ENCODE results near the gene ENPP7. TPM values are rescaled to one million over a fixed set of nuclear protein-coding genes. Genes with fewer than 3 reads are reported as not detected.

The ENPP7 gene
- total and polyA plus RNA-seq, 2 donors (not counting 3 experiments of a cell fraction or from before 2014, with no cell fraction given) = not detected

DNA sequence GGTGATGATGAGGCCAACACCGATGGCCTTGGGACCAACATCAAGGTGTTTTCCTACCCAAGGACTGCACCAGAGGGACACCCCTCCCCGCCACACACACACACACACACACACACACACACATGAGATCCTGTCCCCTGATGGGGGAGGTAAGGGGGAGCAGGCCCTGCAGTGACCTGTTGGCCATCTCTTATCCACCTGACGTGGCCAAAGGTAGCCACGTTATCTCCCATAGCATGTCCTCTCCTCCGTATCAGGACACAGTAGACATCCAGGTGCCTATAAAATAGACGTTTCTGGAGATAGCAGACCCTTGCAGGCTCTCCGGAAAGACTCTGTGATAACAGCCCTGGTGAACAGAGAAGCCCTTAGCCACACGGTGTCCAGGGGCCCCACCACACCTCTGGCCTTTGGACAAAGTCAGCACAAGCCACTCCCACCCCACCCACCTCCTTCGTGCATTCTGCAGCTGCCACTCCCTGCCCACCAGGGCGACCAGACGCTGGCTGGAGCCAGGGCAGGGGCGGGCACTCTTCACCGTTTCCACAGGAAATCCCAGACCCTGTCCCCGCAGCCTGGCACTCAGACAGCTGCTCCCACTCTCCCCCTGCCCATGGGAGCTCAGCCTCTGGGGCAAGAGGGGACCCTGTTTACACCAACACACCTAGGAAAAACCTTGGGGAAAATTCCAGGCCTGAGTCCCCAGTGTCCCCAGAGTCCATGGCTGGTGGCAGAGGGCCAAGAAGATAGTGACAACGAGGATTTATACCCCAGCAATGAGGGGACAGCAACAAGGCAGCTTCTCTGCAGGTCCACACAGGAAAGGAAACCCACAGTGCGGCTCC is 15.4 kb upstream of the ENPP7 start:
- DNase-seq (ENCODE audit: low read depth, low spot score) (no peak), FAIRE-seq (no peak)
- Histone ChIP-seq H3K9me3 (replicated peaks; ENCODE audit: control insufficient read depth, insufficient read depth, low read length) (no peaks in the 10 kb centered on the region), H4K20me1 (replicated peaks; ENCODE audit: control insufficient read depth, extremely low read depth, insufficient read depth, low read length) (no peaks in the 10 kb centered on the region), H3K4me2 (ENCODE audit: insufficient read depth, low read length) (no peak overlapping the region), H3K36me3 (ENCODE audit: control insufficient read depth in 2 of 2, extremely low read depth in 1 of 2, insufficient read depth in 2 of 2, low read length in 2 of 2) (no peaks in the 10 kb centered on the region), H2AFZ (ENCODE audit: low read depth, low read length) (no peak overlapping the region), H3K4me3 (replicated peaks in 1 of 3; ENCODE audit: insufficient read depth in 1 of 3, low read depth in 1 of 3, low read length in 3 of 3) (no peak overlapping the region), H3K9ac (replicated peaks; ENCODE audit: extremely low read depth, insufficient read depth, low read length) (no peak overlapping the region), H3K27ac (ENCODE audit: insufficient read depth, low read depth, low read length) (no peak overlapping the region), H3K27me3 (ENCODE audit: control insufficient read depth in 2 of 2, insufficient read depth in 2 of 2, low read length in 2 of 2) (no peaks in the 10 kb centered on the region), H3K4me1 (ENCODE audit: control insufficient read depth, extremely low read depth, insufficient read depth, low read length) (no peaks in the 10 kb centered on the region), H3K79me2 (ENCODE audit: control insufficient read depth, insufficient read depth, low read length) (no peaks in the 10 kb centered on the region), H3K9me1 (replicated peaks; ENCODE audit: control insufficient read depth, extremely low read depth, insufficient read depth, low read length) (no peaks in the 10 kb centered on the region)
- ChIA-PET CTCF (no interaction called here), POLR2A (no interaction called here)
- intact Hi-C loops (cut with micrococcal nuclease) (no loop called here), dilution Hi-C loops (cut with MboI; ENCODE audit: extremely low pct_ligation_motif_present, low sequenced_read_pairs) (no loop called here)
- no TSS peak for BruUV-seq (replicated peaks)
- TF ChIP-seq, protein P1, sequence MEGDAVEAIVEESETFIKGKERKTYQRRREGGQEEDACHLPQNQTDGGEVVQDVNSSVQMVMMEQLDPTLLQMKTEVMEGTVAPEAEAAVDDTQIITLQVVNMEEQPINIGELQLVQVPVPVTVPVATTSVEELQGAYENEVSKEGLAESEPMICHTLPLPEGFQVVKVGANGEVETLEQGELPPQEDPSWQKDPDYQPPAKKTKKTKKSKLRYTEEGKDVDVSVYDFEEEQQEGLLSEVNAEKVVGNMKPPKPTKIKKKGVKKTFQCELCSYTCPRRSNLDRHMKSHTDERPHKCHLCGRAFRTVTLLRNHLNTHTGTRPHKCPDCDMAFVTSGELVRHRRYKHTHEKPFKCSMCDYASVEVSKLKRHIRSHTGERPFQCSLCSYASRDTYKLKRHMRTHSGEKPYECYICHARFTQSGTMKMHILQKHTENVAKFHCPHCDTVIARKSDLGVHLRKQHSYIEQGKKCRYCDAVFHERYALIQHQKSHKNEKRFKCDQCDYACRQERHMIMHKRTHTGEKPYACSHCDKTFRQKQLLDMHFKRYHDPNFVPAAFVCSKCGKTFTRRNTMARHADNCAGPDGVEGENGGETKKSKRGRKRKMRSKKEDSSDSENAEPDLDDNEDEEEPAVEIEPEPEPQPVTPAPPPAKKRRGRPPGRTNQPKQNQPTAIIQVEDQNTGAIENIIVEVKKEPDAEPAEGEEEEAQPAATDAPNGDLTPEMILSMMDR (IDR thresholded peaks at IDR 0.05; ENCODE audit: extremely low read depth in 1 of 2, insufficient read depth in 1 of 2, low read depth in 1 of 2, low read length in 2 of 2) = no peak
- TF ChIP-seq MYC (IDR thresholded peaks at IDR 0.05; ENCODE audit: low read depth, low read length) (no peak), FOS (IDR thresholded peaks at IDR 0.05; ENCODE audit: borderline replicate concordance, insufficient read depth, low read length) (no peak), POLR2A (IDR thresholded peaks at IDR 0.05; ENCODE audit: low read depth, low read length) (no peak), EZH2 (IDR thresholded peaks at IDR 0.05; ENCODE audit: borderline replicate concordance, low read depth, low read length, severe bottlenecking) (no peak), GATA2 (IDR thresholded peaks at IDR 0.05; ENCODE audit: insufficient read depth, insufficient read length, low read depth, low read length) (no peak), JUN (IDR thresholded peaks at IDR 0.05; ENCODE audit: borderline replicate concordance, insufficient read depth, insufficient read length, low read depth) (no peak), POLR2AphosphoS5 (IDR thresholded peaks at IDR 0.05; ENCODE audit: insufficient read depth, low read depth, low read length) (no peak)
- TF ChIP-seq, protein P2, sequence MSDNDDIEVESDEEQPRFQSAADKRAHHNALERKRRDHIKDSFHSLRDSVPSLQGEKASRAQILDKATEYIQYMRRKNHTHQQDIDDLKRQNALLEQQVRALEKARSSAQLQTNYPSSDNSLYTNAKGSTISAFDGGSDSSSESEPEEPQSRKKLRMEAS (IDR thresholded peaks at IDR 0.05; ENCODE audit: insufficient read depth, insufficient read length) = no peak

Measured in endothelial cell of umbilical vein (primary cell).